Gastroesophageal sphincter (tissue), 3 donors: ENCODE results near the gene PPP2R5E.

ENCODE experiments used
- EP300 ChIP-seq: sonication (generic); formaldehyde crosslinking; IDR thresholded peaks from one replicate; pipeline ENCODE4 v1.6.1; 2017; ENCODE audit warnings: antibody characterized with exemption, mild to moderate bottlenecking
- POLR2A ChIP-seq, 2 donors: fragments of 450-650 bp; IDR thresholded peaks; one replicate each; pipeline ENCODE4 v1.6.1; 2017; ENCODE audit warnings: antibody characterized with exemption in 2 of 2, mild to moderate bottlenecking in 2 of 2, moderate library complexity in 1 of 2
- TF ChIP-seq, protein P1 (sequence below), 4 experiments: fragments of 200-600 bp in 2 of 4; fragments of 450-650 bp in 2 of 4; sonication (generic) in 1 of 4; IDR thresholded peaks; one replicate each; pipeline ENCODE4 v1.5.1; 2017 to 2019; ENCODE audit warnings: antibody characterized with exemption in 4 of 4, mild to moderate bottlenecking in 2 of 4, moderate library complexity in 2 of 4

DNA sequence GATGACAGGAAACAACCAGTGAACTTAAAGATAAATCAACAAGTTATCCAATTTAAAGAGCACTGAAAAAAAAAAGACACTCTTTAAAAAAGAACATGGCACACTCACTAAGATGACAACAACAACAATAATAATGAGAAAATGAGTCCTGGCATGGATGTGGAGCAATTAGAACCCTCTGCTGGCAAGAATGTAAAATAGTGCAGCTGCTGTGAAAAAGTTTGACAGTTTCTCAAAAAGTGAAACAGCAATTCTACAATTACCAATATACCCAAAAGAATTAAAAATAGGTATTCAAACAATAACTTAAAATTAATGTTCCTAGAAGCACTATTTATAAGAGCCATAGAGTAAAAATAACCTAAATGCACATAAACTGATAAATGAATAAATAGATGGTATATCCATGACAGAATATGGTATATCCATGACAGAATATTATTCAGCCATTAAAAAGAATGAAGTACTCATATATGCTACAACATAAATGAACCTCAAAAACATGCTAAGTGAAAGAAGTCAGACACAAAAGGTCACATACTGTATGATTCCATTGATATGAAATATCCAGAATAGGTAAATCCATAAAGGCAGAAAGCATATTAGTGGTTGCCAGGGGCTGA is 175.3 kb downstream of the PPP2R5E start:
- TF ChIP-seq, protein P1, sequence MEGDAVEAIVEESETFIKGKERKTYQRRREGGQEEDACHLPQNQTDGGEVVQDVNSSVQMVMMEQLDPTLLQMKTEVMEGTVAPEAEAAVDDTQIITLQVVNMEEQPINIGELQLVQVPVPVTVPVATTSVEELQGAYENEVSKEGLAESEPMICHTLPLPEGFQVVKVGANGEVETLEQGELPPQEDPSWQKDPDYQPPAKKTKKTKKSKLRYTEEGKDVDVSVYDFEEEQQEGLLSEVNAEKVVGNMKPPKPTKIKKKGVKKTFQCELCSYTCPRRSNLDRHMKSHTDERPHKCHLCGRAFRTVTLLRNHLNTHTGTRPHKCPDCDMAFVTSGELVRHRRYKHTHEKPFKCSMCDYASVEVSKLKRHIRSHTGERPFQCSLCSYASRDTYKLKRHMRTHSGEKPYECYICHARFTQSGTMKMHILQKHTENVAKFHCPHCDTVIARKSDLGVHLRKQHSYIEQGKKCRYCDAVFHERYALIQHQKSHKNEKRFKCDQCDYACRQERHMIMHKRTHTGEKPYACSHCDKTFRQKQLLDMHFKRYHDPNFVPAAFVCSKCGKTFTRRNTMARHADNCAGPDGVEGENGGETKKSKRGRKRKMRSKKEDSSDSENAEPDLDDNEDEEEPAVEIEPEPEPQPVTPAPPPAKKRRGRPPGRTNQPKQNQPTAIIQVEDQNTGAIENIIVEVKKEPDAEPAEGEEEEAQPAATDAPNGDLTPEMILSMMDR (IDR thresholded peaks at IDR 0.05), result no peak
- TF ChIP-seq POLR2A (IDR thresholded peaks at IDR 0.05) (no peak), EP300 (no peak)
